Measurements from ENCODE around the gene METTL9. TPM values are rescaled to one million over a fixed set of nuclear protein-coding genes. Genes with fewer than 3 reads are reported as not detected.
"Not testable (repeated sequence)": the region's sequence is repeated elsewhere in the genome, so short reads cannot be mapped to it uniquely, and the experiment has no call there.

METTL9 gene
- total and polyA plus RNA-seq, 3 donors from 2014 or later: 42.4 to 77.5 (median 70.5) TPM

DNA sequence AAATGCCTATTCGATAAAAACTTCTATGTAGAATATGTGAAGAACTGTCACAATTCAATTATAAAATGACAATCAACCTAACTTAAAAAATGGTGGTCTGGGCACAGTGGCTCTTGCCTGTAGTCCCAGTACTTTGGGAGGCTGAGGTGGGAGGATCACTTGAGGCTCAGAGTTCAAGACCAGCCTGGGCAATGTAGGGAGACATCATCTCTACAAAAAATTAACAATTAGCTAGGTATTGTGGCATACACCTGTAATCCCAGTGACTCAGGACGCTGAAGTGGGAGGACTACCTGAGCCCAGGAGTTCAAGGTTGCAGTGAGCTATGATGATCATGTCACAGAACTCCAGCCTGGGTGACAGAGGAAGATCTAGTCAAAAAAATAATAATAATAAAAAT, 18.6 kb upstream of the METTL9 start:
- Histone ChIP-seq H3K9me3 (no peaks in the 10 kb centered on the region), H3K4me3 (no peak overlapping the region), H3K27ac (no peak overlapping the region), H3K4me1 (no peaks in the 10 kb centered on the region), H3K27me3 (no peaks in the 10 kb centered on the region), H3K36me3 (ENCODE audit: low read depth, missing control alignments) (no peaks in the 10 kb centered on the region)
- DNase-seq: no peak
- no peak for TF ChIP-seq POLR2A (IDR thresholded peaks at IDR 0.05)
- TF ChIP-seq CTCF (IDR thresholded peaks at IDR 0.05): no peak
- 90 to 95% methylated on average over 2 of the region's 2 CpGs for WGBS, 2 donors
- intact Hi-C loops (cut with DNase I; ENCODE audit: low total_unique reads): loop anchor here (5.0 kb wide), 2 partner anchors 126 to 1116 kb away; no protein-coding TSS in a partner anchor

GRCh38 chr16:21584817-21585216, 14.6 kb upstream of the METTL9 start:
- 92 to 93% methylated on average over 8 of the region's 8 CpGs for WGBS, 2 donors
- Histone ChIP-seq H3K27me3 (no peaks in the 10 kb centered on the region), H3K4me3 (no peak overlapping the region), H3K36me3 (ENCODE audit: low read depth, missing control alignments) (no peaks in the 10 kb centered on the region), H3K4me1 (no peaks in the 10 kb centered on the region), H3K27ac (no peak overlapping the region), H3K9me3 (no peaks in the 10 kb centered on the region)
- no peak for DNase-seq
- intact Hi-C loops (cut with DNase I; ENCODE audit: low total_unique reads): loop anchor here (5.0 kb wide), 2 partner anchors 122 to 1112 kb away; no protein-coding TSS in a partner anchor
- TF ChIP-seq POLR2A (IDR thresholded peaks at IDR 0.05) (no peak), CTCF (IDR thresholded peaks at IDR 0.05) (no peak)

DNA sequence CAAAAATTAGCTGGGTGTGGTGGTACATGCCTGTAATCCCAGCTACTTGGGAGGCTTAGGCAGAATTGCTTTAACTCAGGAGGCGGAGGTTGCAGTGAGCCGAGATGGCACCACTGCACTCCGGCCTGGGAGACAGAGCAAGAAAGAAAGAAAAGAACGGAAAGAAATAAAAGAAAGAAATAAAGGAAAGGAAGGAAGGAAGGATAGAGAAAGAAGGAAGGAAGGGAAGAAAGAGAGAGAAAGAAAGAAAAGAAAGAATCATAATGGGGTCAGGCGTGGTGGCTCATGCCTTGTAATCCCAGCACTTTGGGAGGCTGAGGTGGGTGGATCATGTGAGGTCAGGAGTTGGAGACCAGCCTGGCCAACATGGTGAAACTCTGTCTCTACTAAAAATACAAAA, 10.8 kb upstream of the METTL9 start:
- WGBS, 2 donors: 91 to 93% methylated on average over 5 of the region's 5 CpGs
- intact Hi-C loops (cut with DNase I; ENCODE audit: low total_unique reads); H3K27ac ChIP-seq: not testable (repeated sequence)

DNA sequence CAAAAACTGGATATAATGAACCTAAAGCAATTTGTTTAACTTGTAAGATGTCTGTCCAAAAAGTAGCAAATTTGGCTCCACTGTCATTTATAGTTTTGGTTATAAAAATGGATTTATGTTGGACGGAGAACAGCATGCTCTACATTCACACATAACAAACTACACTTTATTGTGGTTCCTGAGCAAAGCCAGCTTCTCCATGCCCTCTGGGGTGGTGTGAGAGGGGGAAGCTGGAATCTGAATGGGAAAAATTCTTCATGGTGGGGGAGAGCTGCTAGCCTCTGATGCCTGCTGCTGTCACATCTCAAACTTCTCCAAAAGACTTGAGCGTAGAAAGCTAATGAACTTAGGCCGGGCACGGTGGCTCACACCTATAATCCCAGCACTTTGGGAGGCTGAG, 9.8 kb upstream of the METTL9 start:
- intact Hi-C loops (cut with DNase I; ENCODE audit: low total_unique reads): no loop called here
- TF ChIP-seq CTCF (IDR thresholded peaks at IDR 0.05): no peak
- no peak for TF ChIP-seq POLR2A (IDR thresholded peaks at IDR 0.05)
- no peaks in the 10 kb centered on the region for H3K36me3 ChIP-seq (ENCODE audit: low read depth, missing control alignments)
- H3K4me3 ChIP-seq: no peak overlapping the region
- no peaks in the 10 kb centered on the region for H3K9me3 ChIP-seq
- DNase-seq: no peak
- H3K4me1 ChIP-seq: no peaks in the 10 kb centered on the region
- H3K27ac ChIP-seq: no peak overlapping the region
- H3K27me3 ChIP-seq: no peaks in the 10 kb centered on the region
- WGBS, 2 donors: 83 to 88% methylated on average over 4 of the region's 4 CpGs

More for the DNA sequence above, 10.8 kb upstream of the METTL9 start:
- H3K4me1 ChIP-seq; DNase-seq; H3K9me3 ChIP-seq; H3K27me3 ChIP-seq; H3K4me3 ChIP-seq; H3K36me3 ChIP-seq (ENCODE audit: low read depth, missing control alignments): not testable (repeated sequence)

- TF ChIP-seq POLR2A (IDR thresholded peaks at IDR 0.05) (no peak), CTCF (IDR thresholded peaks at IDR 0.05) (no peak)
- intact Hi-C loops (cut with DNase I; ENCODE audit: low total_unique reads): no loop called here
- H3K27ac ChIP-seq: no peak overlapping the region
- DNase-seq: no peak
- no peak overlapping the region for H3K4me3 ChIP-seq
- WGBS, 2 donors: 67 to 70% methylated on average over 2 of the region's 2 CpGs
- no peaks in the 10 kb centered on the region for H3K9me3 ChIP-seq
- H3K27me3 ChIP-seq: no peaks in the 10 kb centered on the region
- H3K4me1 ChIP-seq: no peaks in the 10 kb centered on the region
- H3K36me3 ChIP-seq (ENCODE audit: low read depth, missing control alignments): no peaks in the 10 kb centered on the region
Measured at GRCh38 chr16:21590287-21590686, 9.1 kb upstream of the METTL9 start.
